Activated CD4-positive, alpha-beta T cell treated with anti-CD3 and anti-CD28 coated beads, Interleukin-2, amount 50 U/mL, for 24 hours (primary cell): ENCODE results near the gene LPCAT1.
"Not testable (repeated sequence)": the region's sequence is repeated elsewhere in the genome, so short reads cannot be mapped to it uniquely, and the experiment has no call there.

Source experiments
- DNase-seq, 2 donors: peaks; one replicate each; pipeline ENCODE4 v3.0.0-alpha.2; 2020; ENCODE audit warnings: low read depth in 1 of 2, low spot score in 1 of 2

Gene LPCAT1

DNA sequence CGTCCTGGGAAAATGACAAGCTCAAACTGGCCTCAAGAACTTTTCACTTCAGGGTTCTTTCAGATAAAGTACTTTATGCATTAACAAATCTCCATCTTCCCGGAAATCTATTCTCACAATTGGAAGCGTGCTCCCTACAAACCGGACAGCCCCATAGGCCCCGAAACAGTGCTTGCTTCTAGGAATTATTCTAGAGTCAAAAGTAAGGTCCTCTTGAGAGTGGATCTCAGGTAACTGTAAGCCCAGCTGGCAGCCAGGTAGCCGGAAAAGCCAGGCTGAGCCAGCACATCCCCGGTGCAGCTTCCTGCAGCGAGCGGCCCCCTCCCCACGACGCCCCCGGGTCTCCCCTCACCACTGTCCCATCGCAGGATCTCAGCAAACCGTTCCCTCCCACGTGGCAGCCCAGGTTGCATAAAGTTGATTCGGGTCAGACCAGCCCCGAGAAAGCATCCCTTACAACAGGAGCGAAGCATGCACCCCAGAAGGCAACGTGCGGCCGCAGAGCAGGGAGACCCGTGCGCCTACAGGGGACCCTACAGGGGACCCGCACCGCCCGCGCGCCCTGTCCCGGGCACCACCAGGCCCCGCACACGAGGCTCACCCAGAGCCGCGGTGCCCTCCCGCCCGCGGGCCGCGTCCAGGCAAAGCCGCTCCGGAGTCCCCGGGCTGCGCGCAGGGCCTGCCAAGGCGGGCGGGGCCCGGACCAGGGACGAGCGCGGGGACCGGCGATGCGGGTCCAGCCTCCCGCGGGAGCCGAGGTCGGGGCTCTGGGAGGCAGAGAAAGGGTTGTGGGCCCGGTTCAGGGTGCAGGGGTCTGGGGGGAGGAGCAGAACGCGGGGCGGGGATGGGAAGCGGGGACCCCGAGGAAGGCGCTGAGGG lies 920 bp downstream of the LPCAT1 start:
- DNase-seq = no peak

DNA sequence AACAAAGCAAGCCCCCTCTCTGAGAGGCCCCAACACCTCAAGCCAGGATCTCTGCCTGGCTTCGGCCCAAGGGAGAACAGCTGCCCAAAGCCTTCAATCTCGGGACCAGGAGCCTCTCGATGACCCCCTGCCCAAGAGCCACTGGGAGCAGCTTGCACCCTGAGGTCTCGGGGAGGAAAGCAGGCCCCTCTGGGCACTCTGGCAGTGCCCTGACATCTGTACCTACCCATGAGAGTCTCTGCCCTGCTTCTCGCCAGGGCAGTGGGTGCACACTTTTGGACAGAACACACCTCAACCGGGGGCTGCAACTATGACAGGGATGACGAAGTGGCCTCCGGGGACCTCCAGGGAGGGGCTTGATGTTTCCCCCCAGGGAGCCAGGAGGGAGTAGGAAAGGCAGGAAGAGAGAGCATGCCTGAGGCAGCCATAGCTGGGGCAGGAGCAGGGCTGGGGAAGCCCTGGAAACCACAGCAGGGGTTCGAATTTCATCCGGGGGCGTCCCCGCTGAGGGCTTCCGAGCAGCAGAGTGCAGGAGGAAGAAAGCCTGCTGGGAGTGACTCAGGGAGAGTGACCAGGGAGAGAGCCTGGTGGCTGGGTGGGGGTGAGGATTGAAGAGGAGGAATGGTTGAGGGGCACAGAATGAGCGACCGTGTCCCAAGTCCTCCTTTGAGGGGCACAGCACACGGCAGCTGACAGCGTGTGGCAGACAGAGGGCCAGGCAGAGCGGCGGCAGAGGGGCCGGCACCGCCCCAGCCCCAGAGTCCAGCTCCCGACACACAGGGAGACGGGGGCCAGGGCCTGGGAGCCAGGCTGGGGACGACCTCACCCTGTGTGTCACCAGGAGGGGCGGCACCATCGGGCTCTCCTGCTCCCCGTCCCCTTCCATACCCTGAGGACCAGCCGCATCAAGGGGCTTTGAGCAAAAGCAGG lies 1.8 kb downstream of the LPCAT1 start:
- no peak for DNase-seq

DNA sequence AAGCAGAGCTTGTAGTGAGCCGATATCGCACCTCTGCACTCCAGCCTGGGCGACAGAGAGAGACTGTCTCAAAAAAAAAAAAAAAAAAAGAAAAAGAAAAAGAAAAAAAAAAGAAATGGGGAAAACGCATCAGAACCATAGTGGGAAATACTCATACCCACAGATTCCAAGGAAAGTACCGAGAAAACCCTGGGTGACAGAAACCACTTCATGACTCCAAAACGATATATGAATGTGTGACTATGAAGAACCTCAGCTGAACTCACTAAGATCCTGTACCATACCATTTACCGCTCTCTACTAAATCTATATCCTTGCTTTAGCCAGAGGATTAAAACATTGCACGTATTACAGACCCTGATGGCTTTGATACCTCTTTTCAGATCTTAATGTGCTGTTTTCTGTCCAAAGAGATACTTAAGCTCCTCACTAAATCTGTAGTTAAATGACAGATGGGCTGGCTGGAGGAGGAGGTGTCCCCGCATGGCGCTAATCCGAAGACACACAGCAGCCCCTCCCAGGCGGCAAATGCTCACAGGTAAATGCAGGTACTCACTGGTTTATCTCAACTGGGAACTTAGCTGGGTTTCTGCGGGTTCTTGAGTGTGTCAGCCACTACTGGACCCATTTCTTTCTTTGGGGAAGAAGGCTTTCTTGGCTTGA lies 2.8 kb downstream of the LPCAT1 start:
- no peak for DNase-seq

DNA sequence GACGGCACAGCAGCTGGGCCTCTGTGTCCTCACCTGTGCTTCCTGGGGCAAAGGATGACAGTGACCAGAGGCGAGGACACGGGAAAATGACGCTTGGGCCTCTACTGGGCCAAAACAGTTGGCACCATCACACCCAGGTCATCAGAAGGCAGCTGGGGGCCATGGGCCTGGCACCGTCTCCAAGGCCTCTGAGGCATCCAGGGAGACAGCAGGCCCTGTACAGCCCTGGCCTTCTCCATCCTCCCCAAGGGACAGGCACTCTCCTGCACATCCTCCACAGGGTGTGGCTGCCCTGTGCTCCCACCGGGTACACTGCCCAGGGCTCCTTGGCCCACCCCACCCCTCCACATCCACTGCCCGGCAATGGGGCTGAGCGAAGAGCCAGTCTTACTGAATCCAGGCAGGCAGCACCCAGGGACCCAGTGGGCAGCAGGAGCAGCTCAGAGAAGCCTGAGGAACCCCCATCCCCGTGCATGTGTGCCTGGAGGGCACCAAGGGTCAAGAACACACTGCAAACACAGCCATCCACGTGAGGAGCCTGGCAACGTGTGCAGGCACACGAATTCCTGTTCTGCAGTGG lies 4.0 kb downstream of the LPCAT1 start:
- DNase-seq = no peak

DNA sequence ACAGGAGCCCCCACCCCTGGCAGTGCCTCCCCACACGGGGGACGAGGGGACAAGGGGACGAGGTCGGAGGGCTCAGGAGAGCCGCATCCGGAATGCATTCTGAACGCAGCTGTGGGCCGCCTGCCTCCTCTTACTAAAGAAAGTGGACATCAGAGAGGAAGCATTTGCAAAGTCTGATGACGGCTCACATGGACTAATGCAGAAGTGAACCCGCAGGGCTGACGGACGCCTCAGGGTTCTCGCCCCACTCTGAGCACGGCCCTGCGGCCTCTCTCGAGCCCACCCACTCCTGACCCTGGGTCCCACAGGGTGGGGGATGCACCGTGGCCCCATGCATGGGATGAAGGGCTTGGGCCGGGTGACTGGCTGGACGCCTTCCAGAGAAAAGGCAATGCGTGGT lies 5.9 kb downstream of the LPCAT1 start:
- DNase-seq = no peak

DNA sequence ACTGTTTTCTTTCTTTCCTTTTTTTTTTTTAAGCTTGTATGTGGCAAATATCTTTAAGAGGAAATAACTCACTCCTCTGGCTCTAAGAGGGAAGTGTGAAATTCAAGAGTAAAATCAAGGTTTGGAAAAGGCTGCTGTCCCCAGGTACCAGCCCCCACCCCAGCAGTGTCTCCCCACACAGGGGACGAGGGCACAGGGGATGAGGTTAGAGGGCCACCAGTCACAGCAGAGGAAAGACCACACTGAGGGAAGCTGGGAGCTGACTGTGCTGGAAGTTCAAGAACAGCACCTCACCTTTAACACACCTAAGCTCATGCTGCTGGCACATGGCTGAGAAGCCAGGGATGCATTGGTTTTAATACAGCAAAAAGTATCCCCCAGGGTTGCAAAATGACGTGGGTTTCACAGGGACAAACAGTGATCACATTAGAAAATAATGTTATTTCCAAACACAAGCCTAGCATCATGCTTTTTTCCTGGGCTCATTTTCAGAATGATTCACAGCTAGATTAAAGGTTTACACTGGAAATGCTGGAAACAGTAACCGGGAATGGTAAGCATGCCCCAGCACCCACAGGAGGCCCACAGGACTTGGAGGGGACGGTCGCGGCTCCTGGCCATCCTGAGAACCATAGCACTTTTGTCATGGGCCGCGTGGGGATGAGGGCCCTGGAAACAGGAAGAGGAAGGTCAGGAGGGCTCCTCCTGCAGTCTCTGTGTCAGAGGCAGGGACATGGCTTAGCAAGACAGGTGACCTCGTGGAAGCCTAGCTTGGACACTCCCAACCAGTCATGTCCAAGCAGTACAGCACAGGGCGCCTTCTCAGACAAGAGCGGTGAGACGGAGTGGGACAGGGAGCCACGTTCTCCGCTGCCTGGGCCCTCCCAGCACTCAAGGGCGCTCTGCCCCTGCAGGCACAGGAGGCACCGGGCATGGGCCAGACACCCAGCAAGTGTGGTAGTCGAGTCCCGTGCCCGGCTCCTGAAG lies 6.9 kb downstream of the LPCAT1 start:
- no peak for DNase-seq

DNA sequence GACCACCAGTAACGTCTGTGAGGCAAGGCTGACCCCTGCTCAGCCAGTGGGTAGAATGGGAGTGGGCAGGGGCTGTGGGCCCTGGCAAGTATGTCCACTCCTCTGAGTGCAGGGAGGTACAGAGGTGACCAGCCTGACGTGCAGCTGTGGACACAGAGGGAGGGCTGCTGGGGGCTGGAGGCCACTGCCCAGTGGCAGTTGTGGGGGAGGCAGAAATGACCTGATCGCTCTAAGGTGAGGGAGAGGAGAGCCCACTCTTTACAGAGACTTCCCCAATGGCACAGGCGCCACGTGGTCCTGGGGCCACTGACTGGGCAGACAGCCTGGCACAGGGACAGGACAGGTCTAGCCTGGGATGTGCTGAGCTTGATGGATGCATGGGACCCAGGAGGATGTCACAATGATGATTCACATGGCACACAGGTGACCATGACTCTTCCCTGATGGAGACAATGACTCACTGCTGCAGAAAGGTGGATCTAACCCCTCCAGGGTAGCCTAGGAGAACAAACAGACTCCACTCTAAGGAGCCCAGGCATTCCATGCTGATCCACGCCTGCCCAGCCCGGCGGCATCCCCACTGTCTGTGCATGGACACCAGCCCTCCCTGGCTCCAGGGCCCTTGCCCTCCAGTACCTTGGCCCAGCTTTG lies 7.7 kb downstream of the LPCAT1 start:
- no peak for DNase-seq

DNA sequence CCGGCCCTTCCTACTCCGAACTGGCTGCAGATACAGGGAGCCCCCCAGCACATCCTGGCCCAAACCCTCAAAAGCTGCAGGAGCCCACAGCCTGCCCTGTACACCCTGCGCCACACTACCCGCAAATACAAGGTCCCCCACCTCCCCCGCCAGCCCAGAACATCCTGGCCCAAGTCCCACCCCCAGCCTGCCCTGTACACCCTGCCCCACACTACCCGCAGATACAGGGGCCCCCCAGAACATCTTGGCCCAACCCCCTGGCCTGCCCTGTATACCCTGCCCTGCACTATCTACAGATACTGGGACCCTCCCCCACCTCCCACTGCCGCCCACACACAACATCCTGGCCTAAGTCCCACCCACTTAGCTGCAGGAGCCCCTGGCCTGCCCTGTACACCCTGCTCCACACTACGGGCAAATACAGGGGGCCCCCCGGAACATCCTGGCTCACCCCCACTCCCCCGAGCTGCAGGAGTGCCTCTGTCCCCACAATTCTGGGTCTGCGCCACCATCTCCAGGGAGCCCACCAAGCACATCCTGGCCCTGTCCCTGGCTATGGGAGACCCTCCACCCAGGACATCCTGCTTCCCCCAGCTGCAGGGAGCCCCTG lies 8.3 kb downstream of the LPCAT1 start:
- DNase-seq = no peak

DNA sequence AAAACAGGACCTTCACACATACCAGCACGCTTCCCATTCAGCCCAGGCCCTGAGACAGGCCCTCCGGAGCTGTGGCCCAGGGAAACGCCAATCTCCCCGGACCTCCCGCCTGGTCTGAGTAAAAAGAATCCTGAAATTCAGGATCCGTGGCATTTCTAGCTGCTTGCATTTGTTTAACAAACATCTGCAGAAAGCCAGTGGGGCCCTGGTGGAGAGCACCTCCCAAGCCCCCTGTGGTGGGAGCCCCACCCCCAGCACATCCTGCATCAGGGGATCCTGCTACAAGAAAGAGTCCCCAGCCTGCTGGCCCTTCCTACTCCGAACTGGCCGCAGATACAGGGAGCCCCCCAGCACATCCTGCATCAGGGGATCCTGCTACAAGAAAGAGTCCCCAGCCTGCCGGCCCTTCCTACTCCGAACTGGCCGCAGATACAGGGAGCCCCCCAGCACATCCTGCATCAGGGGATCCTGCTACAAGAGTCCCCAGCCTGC lies 8.9 kb downstream of the LPCAT1 start:
- not testable (repeated sequence) for DNase-seq

DNA sequence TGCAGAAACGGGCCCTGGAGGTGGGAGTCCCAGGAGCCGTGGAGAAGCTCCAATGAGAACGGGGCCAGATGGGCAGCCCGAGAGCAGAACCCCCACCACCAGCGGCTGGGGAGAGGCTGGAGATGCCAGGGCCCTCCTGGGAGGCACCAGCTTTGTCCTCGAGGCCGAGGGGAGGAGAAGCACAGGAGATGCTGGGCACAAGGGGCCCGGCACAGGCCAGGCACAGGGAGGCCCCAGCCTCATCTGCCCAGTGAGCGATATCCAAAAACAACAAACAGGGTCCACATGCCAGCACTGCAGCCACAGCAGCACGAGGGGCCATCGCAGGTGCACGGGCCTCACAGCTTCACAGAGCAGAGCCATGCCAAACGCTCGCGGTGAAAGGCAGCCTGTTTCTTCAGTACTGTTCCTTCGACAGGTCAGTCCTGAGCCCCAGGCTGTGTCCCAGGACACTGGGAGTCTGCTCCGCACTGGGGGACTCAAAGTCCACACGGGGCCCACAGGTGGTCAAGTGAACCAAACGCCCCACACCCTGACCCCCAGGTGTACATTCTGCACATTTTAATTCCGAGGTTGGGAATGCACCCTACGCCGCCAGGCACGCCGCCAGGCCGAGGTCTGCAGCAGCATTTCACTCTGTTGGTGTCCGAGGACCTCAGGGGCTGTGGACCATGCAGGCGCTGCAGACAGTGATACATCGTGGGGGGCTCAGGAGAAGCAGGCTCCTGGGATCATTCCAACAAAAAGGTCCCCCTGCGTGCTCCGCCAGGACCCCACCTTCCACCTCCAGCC lies 9.5 kb downstream of the LPCAT1 start:
- DNase-seq = no peak

DNA sequence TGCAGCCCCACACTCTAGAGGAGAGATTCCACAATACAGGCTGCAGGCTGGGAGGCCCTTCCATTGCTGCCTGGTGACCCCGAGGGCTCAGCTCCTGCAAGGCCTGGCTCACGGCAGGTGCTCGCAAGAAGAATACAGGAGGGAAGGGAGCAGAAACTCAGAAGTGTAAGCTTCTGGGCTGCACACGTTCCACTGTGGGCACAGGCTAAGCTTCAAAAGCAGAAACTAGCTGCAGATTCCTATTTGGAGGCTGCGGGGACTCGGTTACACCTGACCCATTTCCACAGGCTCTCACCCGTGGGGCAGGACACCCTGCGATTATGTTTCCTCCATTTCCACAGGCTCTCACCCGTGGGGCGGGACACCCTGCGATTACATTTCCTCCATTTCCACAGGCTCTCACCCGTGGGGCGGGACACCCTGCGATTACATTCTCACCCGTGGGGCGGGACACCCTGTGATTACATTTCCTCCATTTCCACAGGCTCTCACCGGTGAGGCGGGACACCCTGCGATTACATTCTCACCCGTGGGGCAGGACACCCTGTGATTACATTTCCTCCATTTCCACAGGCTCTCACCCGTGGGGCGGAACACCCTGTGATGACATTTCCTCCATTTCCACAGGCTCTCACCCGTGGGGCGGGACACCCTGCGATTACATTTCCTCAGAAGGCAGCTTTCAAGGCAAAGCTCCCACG lies 10.3 kb downstream of the LPCAT1 start:
- no peak for DNase-seq

DNA sequence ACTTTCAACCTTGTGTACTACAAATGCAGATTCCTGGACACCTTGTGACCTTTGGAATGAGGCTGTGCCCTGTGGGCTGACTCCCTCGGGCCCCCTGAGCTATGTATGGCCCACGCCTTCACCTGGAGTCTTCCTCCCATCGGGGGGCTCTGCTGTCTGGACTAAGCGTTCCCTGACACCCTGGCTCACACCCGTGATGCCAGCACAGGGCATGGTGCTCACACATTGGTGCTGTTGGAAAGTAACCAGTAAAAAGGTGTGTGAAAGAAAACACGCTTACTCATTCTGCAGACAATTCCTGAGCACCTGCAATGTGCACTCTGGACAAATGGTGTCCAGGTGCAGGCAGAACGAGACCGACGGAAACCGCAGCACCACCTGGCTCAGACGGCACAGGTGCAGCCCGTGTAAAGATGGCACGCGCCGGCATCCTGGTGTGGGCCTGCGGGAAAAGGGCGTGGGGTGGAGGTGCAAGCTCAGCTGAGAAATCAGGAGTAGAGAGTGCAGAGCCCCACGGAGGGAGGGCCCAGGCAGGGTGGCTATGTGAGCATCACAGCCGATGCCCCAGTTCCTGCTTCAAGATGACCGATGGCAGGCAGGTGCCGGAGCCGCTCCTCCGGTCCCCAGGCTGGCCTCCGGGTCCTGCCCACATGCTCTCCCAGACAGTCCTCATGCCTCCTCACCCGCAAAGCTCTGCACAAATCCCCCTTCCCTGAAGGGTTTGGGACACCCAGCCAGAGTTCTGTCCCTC lies 11.0 kb downstream of the LPCAT1 start:
- no peak for DNase-seq

DNA sequence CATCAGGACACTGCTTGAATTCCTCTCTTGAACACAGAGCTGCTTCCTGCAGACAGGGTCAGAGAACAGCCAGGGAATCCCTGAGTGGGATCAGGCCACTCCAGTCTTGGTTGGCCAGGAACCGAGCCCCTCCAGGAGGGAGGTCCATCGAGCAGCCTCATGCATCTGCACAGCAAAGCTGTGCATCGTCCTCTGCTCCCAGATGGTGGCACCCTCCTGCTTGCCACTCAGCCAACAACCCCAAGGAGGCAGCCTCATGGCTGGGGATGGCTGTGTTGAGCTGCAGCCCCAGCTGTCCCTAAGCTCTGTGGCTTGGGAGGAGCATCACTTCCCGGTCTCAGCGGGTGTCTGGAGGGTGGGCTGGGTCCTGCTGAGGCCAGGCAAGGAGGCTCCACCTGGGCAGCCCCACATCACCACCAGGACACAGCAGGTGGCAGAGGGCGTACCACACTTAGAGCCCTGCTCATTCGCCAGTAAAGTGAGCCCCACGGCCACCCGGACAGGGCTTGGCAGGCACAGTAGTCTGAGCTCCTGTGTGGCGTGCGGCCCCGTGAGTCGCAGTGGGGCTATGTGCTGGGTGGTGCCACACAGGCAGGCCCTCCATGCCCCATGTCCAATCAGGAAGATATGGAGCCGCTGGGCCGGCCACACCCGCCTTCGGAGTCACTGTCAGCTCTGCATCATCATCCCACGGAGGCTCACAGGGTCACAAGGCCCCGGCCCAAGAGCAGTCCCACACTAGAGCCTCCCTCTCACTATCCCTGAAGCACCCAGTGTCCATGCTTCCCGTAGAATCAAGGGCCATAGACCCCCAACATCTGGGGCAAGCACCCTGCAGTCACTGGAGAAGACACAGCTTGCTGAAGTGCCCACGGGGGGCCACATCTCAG lies 11.9 kb downstream of the LPCAT1 start:
- DNase-seq = no peak

DNA sequence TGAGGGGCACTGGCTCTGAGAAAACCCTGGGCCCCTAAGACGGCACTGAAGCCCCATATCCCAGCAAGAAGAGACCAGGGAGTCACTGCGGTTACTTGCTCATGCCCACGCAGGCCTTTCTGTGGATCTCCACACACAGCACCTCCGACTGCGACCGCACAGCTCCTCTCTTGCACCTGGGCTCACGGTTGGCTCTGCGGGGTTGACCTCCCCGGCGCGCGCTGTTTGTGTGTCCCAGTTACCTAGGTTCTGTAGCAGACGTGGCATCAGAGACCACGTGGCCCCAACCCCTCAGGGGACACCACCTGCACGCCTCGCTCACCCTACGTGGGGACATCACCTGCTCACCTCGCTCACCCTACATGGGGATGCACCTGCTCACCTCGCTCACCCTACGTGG lies 12.7 kb downstream of the LPCAT1 start:
- DNase-seq = no peak

DNA sequence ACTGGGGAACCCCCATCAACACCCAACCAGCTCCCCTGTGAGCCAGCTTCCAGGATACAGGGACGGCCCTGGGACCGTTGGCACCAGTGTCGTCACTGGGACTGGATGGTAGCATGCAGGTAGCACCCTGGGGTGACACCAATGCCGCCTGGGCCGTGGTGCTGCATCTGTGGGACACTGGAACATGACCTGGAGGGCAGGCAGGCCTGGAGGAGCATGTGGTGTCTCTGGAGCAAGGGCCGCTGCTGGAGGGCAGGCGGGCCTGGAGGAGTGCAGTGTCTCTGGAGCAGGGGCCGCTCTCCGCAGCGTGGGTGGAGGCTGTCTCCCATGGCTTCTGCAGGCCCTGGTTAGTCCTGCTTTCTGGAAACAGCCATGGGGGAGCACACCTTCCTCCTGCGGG lies 13.1 kb downstream of the LPCAT1 start:
- no peak for DNase-seq

DNA sequence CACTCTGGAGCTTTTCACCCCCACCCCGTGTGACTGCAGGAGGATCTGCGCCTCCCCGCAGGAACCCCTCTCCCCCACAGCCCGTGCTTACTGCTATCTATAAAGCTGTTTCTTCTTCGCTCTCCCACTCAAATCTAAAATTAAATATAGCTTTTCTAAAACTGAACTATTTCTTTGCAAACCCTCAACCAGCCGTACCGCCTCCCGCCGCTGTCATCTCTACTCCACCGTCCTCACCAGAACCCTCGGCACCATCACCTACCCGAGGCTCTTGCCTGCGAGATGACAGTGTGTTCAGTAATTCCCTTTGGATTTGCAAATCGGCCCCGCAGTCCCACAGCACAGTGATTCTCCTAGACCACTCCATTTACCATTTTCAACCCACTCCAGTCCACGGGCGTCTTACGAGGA lies 13.6 kb downstream of the LPCAT1 start:
- no peak for DNase-seq
